Measurements from ENCODE around the gene CDH3. TPM values are rescaled to one million over a fixed set of nuclear protein-coding genes. Genes with fewer than 3 reads are reported as not detected.

Gene CDH3
- total and polyA plus RNA-seq, 2 donors (not counting 1 experiment from before 2014, with no cell fraction given): 0.14 TPM; not detected in 1

DNA sequence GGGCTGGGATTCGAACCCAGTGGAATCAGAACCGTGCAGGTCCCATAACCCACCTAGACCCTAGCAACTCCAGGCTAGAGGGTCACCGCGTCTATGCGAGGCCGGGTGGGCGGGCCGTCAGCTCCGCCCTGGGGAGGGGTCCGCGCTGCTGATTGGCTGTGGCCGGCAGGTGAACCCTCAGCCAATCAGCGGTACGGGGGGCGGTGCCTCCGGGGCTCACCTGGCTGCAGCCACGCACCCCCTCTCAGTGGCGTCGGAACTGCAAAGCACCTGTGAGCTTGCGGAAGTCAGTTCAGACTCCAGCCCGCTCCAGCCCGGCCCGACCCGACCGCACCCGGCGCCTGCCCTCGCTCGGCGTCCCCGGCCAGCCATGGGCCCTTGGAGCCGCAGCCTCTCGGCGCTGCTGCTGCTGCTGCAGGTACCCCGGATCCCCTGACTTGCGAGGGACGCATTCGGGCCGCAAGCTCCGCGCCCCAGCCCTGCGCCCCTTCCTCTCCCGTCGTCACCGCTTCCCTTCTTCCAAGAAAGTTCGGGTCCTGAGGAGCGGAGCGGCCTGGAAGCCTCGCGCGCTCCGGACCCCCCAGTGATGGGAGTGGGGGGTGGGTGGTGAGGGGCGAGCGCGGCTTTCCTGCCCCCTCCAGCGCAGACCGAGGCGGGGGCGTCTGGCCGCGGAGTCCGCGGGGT lies 92.1 kb downstream of the CDH3 start, which contains the start of gene CDH1:
Gene CDH1 (plus strand): TSS at position 247 of the 684 bp plus-strand sequence. CDS start 124 bp downstream, at position 371.
- peak; percentile 30 for TF ChIP-seq EZH2 (IDR thresholded peaks at IDR 0.05; ENCODE audit: low read length, missing control alignments)
- TF ChIP-seq, protein P1, sequence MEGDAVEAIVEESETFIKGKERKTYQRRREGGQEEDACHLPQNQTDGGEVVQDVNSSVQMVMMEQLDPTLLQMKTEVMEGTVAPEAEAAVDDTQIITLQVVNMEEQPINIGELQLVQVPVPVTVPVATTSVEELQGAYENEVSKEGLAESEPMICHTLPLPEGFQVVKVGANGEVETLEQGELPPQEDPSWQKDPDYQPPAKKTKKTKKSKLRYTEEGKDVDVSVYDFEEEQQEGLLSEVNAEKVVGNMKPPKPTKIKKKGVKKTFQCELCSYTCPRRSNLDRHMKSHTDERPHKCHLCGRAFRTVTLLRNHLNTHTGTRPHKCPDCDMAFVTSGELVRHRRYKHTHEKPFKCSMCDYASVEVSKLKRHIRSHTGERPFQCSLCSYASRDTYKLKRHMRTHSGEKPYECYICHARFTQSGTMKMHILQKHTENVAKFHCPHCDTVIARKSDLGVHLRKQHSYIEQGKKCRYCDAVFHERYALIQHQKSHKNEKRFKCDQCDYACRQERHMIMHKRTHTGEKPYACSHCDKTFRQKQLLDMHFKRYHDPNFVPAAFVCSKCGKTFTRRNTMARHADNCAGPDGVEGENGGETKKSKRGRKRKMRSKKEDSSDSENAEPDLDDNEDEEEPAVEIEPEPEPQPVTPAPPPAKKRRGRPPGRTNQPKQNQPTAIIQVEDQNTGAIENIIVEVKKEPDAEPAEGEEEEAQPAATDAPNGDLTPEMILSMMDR (conservative IDR thresholded peaks at IDR 0.05 in 1 of 2, IDR thresholded peaks at IDR 0.05 in 1 of 2; ENCODE audit: low read depth in 1 of 2, low read length in 2 of 2): no peak
- Histone ChIP-seq H3K79me2 (ENCODE audit: control insufficient read depth, insufficient read depth, low read length) (no peaks in the 10 kb centered on the region), H3K27me3 (ENCODE audit: control insufficient read depth, insufficient read depth, low read length) (peaks cover 19% of the 10 kb centered on the region), H3K27ac (ENCODE audit: insufficient read depth, low read length) (no peak within 1 kb of the TSS), H2AFZ (ENCODE audit: low read length) (no peak within 1 kb of the TSS), H3K9me3 (ENCODE audit: control insufficient read depth, insufficient read depth, low read depth, low read length) (no peaks in the 10 kb centered on the region), H3K36me3 (ENCODE audit: control insufficient read depth, insufficient read depth, low read length) (no peaks in the 10 kb centered on the region), H4K20me1 (ENCODE audit: control insufficient read depth, extremely low read depth, insufficient read depth, low read length) (no peaks in the 10 kb centered on the region), H3K4me2 (ENCODE audit: extremely low read depth, insufficient read depth, low read length) (no peak within 1 kb of the TSS), H3K4me3 (replicated peaks in 1 of 4; ENCODE audit: control extremely low read depth in 1 of 4, insufficient read depth in 1 of 4, low read depth in 3 of 4, low read length in 4 of 4) (no peak within 1 kb of the TSS), H3K4me1 (ENCODE audit: control insufficient read depth, extremely low read depth, insufficient read depth, low read length) (no peaks in the 10 kb centered on the region), H3K9ac (ENCODE audit: insufficient read depth, low read length) (no peak within 1 kb of the TSS)
- no peak for DNase-seq (ENCODE audit: low read depth in 2 of 2)

DNA sequence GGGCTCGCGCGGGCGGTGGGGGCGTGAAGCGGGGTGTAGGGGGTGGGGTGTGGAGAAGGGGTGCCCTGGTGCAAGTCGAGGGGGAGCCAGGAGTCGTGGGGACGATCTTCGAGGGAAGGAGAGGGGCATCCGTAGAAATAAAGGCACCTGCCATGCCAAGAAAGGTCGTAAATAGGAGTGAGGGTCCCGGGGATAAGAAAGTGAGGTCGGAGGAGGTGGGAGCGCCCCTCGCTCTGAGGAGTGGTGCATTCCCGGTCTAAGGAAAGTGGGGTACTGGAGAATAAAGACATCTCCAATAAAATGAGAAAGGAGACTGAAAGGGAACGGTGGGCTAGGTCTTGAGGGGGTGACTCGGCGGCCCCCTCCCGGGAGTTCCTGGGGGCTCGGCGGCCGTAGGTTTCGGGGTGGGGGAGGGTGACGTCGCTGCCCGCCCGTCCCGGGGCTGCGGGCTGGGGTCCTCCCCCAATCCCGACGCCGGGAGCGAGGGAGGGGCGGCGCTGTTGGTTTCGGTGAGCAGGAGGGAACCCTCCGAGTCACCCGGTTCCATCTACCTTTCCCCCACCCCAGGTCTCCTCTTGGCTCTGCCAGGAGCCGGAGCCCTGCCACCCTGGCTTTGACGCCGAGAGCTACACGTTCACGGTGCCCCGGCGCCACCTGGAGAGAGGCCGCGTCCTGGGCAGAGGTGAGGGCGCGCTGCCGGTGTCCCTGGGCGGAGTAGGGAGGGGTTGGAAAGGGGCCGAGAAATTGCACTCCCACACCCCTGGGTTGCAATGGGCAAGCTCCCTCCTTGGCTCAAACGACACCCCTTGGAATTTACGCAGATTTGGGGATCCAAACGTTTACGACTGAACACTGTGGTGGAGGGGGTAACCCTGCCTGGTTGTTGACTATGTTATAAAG lies 92.9 kb downstream of the CDH3 start:
- TF ChIP-seq, protein P1 (conservative IDR thresholded peaks at IDR 0.05 in 1 of 2, IDR thresholded peaks at IDR 0.05 in 1 of 2; ENCODE audit: low read depth in 1 of 2, low read length in 2 of 2): no peak
- TF ChIP-seq EZH2 (IDR thresholded peaks at IDR 0.05; ENCODE audit: low read length, missing control alignments): peak; percentile 69
- Histone ChIP-seq H2AFZ (ENCODE audit: low read length) (no peak overlapping the region), H3K79me2 (ENCODE audit: control insufficient read depth, insufficient read depth, low read length) (no peaks in the 10 kb centered on the region), H3K27ac (ENCODE audit: insufficient read depth, low read length) (no peak overlapping the region), H3K27me3 (ENCODE audit: control insufficient read depth, insufficient read depth, low read length) (peaks cover 19% of the 10 kb centered on the region), H3K36me3 (ENCODE audit: control insufficient read depth, insufficient read depth, low read length) (no peaks in the 10 kb centered on the region), H3K4me2 (ENCODE audit: extremely low read depth, insufficient read depth, low read length) (no peak overlapping the region), H3K4me3 (replicated peaks in 1 of 4; ENCODE audit: control extremely low read depth in 1 of 4, insufficient read depth in 1 of 4, low read depth in 3 of 4, low read length in 4 of 4) (no peak overlapping the region), H3K9me3 (ENCODE audit: control insufficient read depth, insufficient read depth, low read depth, low read length) (no peaks in the 10 kb centered on the region), H4K20me1 (ENCODE audit: control insufficient read depth, extremely low read depth, insufficient read depth, low read length) (no peaks in the 10 kb centered on the region), H3K4me1 (ENCODE audit: control insufficient read depth, extremely low read depth, insufficient read depth, low read length) (no peaks in the 10 kb centered on the region), H3K9ac (ENCODE audit: insufficient read depth, low read length) (no peak overlapping the region)
- DNase-seq (ENCODE audit: low read depth in 2 of 2): no peak

DNA sequence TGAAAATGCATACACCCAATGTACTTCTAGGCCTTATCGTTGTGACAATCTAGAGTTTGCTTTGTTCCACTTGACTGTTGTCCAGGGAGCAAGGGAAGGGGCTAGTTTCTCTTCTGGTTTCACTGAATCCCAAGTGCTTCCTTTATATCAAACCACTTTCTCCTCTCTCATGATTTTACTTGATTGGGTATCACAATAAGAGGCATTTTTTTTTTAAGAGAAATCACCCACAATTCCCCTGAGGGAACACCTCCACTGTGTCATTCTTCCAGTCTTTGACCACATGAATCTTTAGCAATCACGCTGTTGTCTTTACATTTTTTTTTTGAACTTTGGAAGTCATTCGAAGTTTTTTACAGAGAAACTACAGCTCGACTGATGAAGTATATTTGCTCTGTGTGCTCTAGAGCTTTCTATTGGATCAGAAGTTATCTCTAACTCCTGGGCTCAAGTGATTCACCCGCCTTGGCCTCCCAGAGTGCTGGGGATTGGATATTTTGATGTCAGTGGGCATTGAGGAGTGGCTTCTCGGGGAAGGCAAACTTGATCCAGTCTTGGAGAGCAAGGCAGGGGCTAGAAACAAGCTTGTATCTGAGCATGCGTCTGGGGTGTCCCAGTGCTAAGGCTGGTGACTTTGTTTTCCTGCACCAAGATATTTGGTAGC lies 95.0 kb downstream of the CDH3 start:
- Histone ChIP-seq H3K4me2 (ENCODE audit: extremely low read depth, insufficient read depth, low read length) (no peak overlapping the region), H3K36me3 (ENCODE audit: control insufficient read depth, insufficient read depth, low read length) (no peaks in the 10 kb centered on the region), H3K27ac (ENCODE audit: insufficient read depth, low read length) (no peak overlapping the region), H3K9me3 (ENCODE audit: control insufficient read depth, insufficient read depth, low read depth, low read length) (no peaks in the 10 kb centered on the region), H3K4me3 (replicated peaks in 1 of 4; ENCODE audit: control extremely low read depth in 1 of 4, insufficient read depth in 1 of 4, low read depth in 3 of 4, low read length in 4 of 4) (no peak overlapping the region), H3K27me3 (ENCODE audit: control insufficient read depth, insufficient read depth, low read length) (peaks cover 19% of the 10 kb centered on the region), H4K20me1 (ENCODE audit: control insufficient read depth, extremely low read depth, insufficient read depth, low read length) (no peaks in the 10 kb centered on the region), H2AFZ (ENCODE audit: low read length) (no peak overlapping the region), H3K9ac (ENCODE audit: insufficient read depth, low read length) (no peak overlapping the region), H3K79me2 (ENCODE audit: control insufficient read depth, insufficient read depth, low read length) (no peaks in the 10 kb centered on the region), H3K4me1 (ENCODE audit: control insufficient read depth, extremely low read depth, insufficient read depth, low read length) (no peaks in the 10 kb centered on the region)
- DNase-seq (ENCODE audit: low read depth in 2 of 2): no peak
- TF ChIP-seq, protein P1 (conservative IDR thresholded peaks at IDR 0.05 in 1 of 2, IDR thresholded peaks at IDR 0.05 in 1 of 2; ENCODE audit: low read depth in 1 of 2, low read length in 2 of 2): no peak
- no peak for TF ChIP-seq EZH2 (IDR thresholded peaks at IDR 0.05; ENCODE audit: low read length, missing control alignments)
